Spleen (tissue), 7 donors: Measurements from ENCODE around the gene HIP1.
"Not testable (repeated sequence)": the region's sequence is repeated elsewhere in the genome, so short reads cannot be mapped to it uniquely, and the experiment has no call there.

ENCODE experiments used
- POLR2A ChIP-seq, 3 donors: fragments of 450-650 bp; IDR thresholded peaks; one replicate each; pipeline ENCODE4 v1.5.1; 2017; ENCODE audit warnings: antibody characterized with exemption in 3 of 3, mild to moderate bottlenecking in 1 of 3
- POLR2AphosphoS5 ChIP-seq, 3 donors: sonication (generic); formaldehyde crosslinking; IDR thresholded peaks; one replicate each; pipeline ENCODE4 v1.5.1; 2017; ENCODE audit warnings: antibody characterized with exemption in 3 of 3
- TF ChIP-seq, protein P1 (sequence below), 11 experiments: fragments of 200-600 bp in 7 of 11; fragments of 450-650 bp in 4 of 11; sonication (generic) in 4 of 11; IDR thresholded peaks in 8 of 11; conservative IDR thresholded peaks in 3 of 11; 1 replicate in 7 of 11; 2 replicates in 4 of 11; pipeline versions ENCODE4 v1.4.0 to v1.8.0; 2016 to 2021; ENCODE audit warnings: antibody characterized with exemption in 11 of 11, inconsistent platforms in 4 of 11, mild to moderate bottlenecking in 1 of 11
- donor health status: DM: no; HTN: no; CAD: no; lungs with moderate emphysema.
- donor health status: DM: no; HTN: no; CAD: no.
- donor health status: DM: no; HTN: no; CAD: no.

DNA sequence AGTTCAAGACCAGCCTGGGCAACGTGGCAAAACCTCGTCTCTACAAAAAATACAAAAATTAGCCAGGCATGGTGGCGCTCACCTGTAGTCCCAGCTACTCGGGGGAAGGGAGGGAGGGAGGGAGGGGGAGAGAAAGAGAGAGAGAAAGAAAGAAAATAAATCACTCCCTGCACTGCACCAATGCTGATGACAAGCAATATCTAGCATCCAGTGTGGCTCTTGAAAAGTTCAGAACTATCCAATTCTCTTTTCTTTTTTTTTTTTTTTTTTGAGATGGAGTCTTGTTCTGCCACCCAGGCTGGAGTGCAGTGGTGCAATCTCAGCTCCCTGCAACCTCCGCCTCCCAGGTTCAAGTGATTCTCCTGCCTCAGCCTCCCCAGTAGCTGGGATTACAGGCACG is 45.1 kb downstream of the HIP1 start:
- TF ChIP-seq, protein P1, sequence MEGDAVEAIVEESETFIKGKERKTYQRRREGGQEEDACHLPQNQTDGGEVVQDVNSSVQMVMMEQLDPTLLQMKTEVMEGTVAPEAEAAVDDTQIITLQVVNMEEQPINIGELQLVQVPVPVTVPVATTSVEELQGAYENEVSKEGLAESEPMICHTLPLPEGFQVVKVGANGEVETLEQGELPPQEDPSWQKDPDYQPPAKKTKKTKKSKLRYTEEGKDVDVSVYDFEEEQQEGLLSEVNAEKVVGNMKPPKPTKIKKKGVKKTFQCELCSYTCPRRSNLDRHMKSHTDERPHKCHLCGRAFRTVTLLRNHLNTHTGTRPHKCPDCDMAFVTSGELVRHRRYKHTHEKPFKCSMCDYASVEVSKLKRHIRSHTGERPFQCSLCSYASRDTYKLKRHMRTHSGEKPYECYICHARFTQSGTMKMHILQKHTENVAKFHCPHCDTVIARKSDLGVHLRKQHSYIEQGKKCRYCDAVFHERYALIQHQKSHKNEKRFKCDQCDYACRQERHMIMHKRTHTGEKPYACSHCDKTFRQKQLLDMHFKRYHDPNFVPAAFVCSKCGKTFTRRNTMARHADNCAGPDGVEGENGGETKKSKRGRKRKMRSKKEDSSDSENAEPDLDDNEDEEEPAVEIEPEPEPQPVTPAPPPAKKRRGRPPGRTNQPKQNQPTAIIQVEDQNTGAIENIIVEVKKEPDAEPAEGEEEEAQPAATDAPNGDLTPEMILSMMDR (IDR thresholded peaks at IDR 0.05 in 8 of 11, conservative IDR thresholded peaks at IDR 0.05 in 3 of 11): not testable (repeated sequence)
- not testable (repeated sequence) for TF ChIP-seq POLR2AphosphoS5, POLR2A (IDR thresholded peaks at IDR 0.05)
